GM21786 (cell line): Measurements from ENCODE around the gene KLHL29.

Experiments used
- ATAC-seq: cut with Tn5 transposase; IDR thresholded peaks from one replicate; pipeline ENCODE4 v1.9.1; 2021; ENCODE audit not compliant: unreplicated experiment

Gene KLHL29

GRCh38 chr2:23393722-23394121 is 8.7 kb downstream of the KLHL29 start:
- no peak for ATAC-seq

- ATAC-seq = no peak
Measured at GRCh38 chr2:23394700-23395099, 9.7 kb downstream of the KLHL29 start.

GRCh38 chr2:23397478-23397877 is 12.5 kb downstream of the KLHL29 start:
- no peak for ATAC-seq

- peak; percentile 72 for ATAC-seq
Measured at GRCh38 chr2:23399674-23400261, 14.8 kb downstream of the KLHL29 start.

- no peak for ATAC-seq
Measured at GRCh38 chr2:23400703-23401102, 15.7 kb downstream of the KLHL29 start.

- ATAC-seq = no peak
Measured at GRCh38 chr2:23401427-23402204, 16.6 kb downstream of the KLHL29 start.

- ATAC-seq = no peak
Measured at GRCh38 chr2:23402205-23402740, 17.3 kb downstream of the KLHL29 start.

GRCh38 chr2:23404426-23404825 is 19.4 kb downstream of the KLHL29 start:
- ATAC-seq = peak; percentile 39

- ATAC-seq = no peak
Measured at GRCh38 chr2:23409248-23409647, 24.3 kb downstream of the KLHL29 start.

- ATAC-seq = no peak
Measured at GRCh38 chr2:23410596-23410995, 25.6 kb downstream of the KLHL29 start.

GRCh38 chr2:23411752-23412431 is 26.9 kb downstream of the KLHL29 start:
- ATAC-seq = no peak

GRCh38 chr2:23412556-23413155 is 27.7 kb downstream of the KLHL29 start:
- no peak for ATAC-seq

GRCh38 chr2:23413641-23414040 is 28.7 kb downstream of the KLHL29 start:
- ATAC-seq = no peak

GRCh38 chr2:23414106-23414505 is 29.1 kb downstream of the KLHL29 start:
- ATAC-seq = no peak

GRCh38 chr2:23414871-23415270 is 29.9 kb downstream of the KLHL29 start:
- no peak for ATAC-seq

GRCh38 chr2:23417310-23417709 is 32.3 kb downstream of the KLHL29 start:
- ATAC-seq = no peak

- no peak for ATAC-seq
Measured at GRCh38 chr2:23418056-23418455, 33.1 kb downstream of the KLHL29 start.

- no peak for ATAC-seq
Measured at GRCh38 chr2:23418461-23418911, 33.5 kb downstream of the KLHL29 start.

- ATAC-seq = no peak
Measured at GRCh38 chr2:23419171-23420090, 34.5 kb downstream of the KLHL29 start.

GRCh38 chr2:23420091-23420839 is 35.3 kb downstream of the KLHL29 start:
- no peak for ATAC-seq
